OCI-LY3 (cell line): ENCODE results near the gene AGAP2.

ENCODE experiments used
- CTCF ChIP-seq: fragments of 200-600, 300-600 bp; sonication (generic); IDR thresholded peaks from 2 replicates; pipeline ENCODE4 v1.5.1; 2014; ENCODE audit warnings: antibody characterized with exemption, low read length, low read depth
- EZH2phosphoT487 ChIP-seq: fragments of 200-600 bp; shearing (Covaris generic); IDR thresholded peaks from 2 replicates; pipeline ENCODE4 v1.6.1; 2018; ENCODE audit warnings: antibody characterized with exemption, mixed run types, low read depth

- no peak for TF ChIP-seq CTCF
- no peak for TF ChIP-seq EZH2phosphoT487
These were observed 2.9 kb upstream of the AGAP2 start for GRCh38 chr12:57741413-57741789.
